NB4 (cell line): ENCODE measurements around the gene KRTAP5-9.

Source experiments
- CTCF ChIP-seq: IDR thresholded peaks from one replicate; pipeline ENCODE4 v1.5.1; 2012; ENCODE audit warnings: low read depth, low read length
- MYC ChIP-seq: IDR thresholded peaks from 2 replicates; pipeline ENCODE4 v1.6.1; 2011; ENCODE audit warnings: low read depth, low read length
- POLR2A ChIP-seq: IDR thresholded peaks from 2 replicates; pipeline ENCODE4 v1.6.1; 2011; ENCODE audit warnings: mild to moderate bottlenecking; ENCODE audit not compliant: insufficient read length; ENCODE audit errors: extremely low read depth
- TF ChIP-seq, protein P1 (sequence below): IDR thresholded peaks from 2 replicates; pipeline ENCODE4 v1.6.1; 2011; ENCODE audit warnings: low read depth, low read length

DNA sequence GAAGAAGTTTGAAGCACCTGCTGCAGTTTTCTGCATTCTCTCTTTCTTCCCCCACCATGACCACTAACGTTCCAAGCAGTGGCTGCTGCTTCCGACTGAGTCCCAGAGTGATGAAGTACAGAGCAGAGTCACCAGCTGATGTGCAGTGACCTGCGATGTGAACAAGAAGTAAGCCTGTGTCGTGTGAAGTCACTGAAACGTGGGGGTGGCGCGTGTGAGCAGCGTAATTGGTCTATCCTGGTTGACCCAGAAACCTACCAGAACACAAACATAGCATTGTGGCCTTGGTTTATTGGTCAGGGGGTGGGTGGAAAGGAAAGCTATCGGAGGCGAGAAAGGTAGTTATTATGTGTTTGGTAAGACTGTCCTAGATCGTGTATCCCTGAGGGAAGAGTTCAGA is 17.6 kb upstream of the KRTAP5-9 start:
- TF ChIP-seq CTCF (no peak), POLR2A (no peak), MYC (no peak)
- TF ChIP-seq, protein P1, sequence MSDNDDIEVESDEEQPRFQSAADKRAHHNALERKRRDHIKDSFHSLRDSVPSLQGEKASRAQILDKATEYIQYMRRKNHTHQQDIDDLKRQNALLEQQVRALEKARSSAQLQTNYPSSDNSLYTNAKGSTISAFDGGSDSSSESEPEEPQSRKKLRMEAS = no peak
